UCSD-AML1 (cell line): Measurements from ENCODE around the gene TMEM245.
"Not testable (repeated sequence)": the region's sequence is repeated elsewhere in the genome, so short reads cannot be mapped to it uniquely, and the experiment has no call there.

Experiments
- DNase-seq: peaks from one replicate; lab custom pipeline; 2025; ENCODE audit not compliant: unreplicated experiment; lab: John Stamatoyannopoulos, UW

Gene TMEM245

GRCh38 chr9:109072133-109072692, 47.5 kb downstream of the TMEM245 start:
- DNase-seq, result no peak

- DNase-seq, result no peak
These were observed 51.0 kb downstream of the TMEM245 start for GRCh38 chr9:109068764-109069163.

GRCh38 chr9:109064963-109065702, 54.6 kb downstream of the TMEM245 start:
- DNase-seq, result no peak

GRCh38 chr9:109063760-109064159, 56.0 kb downstream of the TMEM245 start:
- no peak for DNase-seq

GRCh38 chr9:109062543-109062942, 57.2 kb downstream of the TMEM245 start:
- DNase-seq, result no peak

GRCh38 chr9:109060191-109060590, 59.6 kb downstream of the TMEM245 start:
- no peak for DNase-seq

- not testable (repeated sequence) for DNase-seq
These were observed 66.6 kb downstream of the TMEM245 start for GRCh38 chr9:109053121-109053520.

- DNase-seq, result no peak
These were observed 67.3 kb downstream of the TMEM245 start for GRCh38 chr9:109052416-109052815.

GRCh38 chr9:109051733-109052132, 68.0 kb downstream of the TMEM245 start:
- DNase-seq, result no peak

- DNase-seq, result no peak
These were observed 69.3 kb downstream of the TMEM245 start for GRCh38 chr9:109050444-109050843.

- no peak for DNase-seq
These were observed 70.9 kb downstream of the TMEM245 start for GRCh38 chr9:109048822-109049221.

GRCh38 chr9:109047259-109047658, 72.5 kb downstream of the TMEM245 start:
- DNase-seq, result no peak

- DNase-seq, result no peak
These were observed 73.4 kb downstream of the TMEM245 start for GRCh38 chr9:109046346-109046745.

- DNase-seq, result no peak
These were observed 76.2 kb downstream of the TMEM245 start for GRCh38 chr9:109043578-109043977.

GRCh38 chr9:109040571-109040970, 79.2 kb downstream of the TMEM245 start:
- DNase-seq, result no peak

- no peak for DNase-seq
These were observed 80.2 kb downstream of the TMEM245 start for GRCh38 chr9:109039539-109039938.

- no peak for DNase-seq
These were observed 81.6 kb downstream of the TMEM245 start for GRCh38 chr9:109037946-109038715.

- DNase-seq, result no peak
These were observed 82.7 kb downstream of the TMEM245 start for GRCh38 chr9:109036744-109037680.

- DNase-seq, result no peak
These were observed 83.9 kb downstream of the TMEM245 start for GRCh38 chr9:109035684-109036423.
